OCI-LY3 (cell line): ENCODE results near the gene MPRIP.

ENCODE experiments used
- H2AFZ ChIP-seq: fragments of 200-600, 300-600 bp; shearing (Covaris generic); 2 replicates; pipeline ENCODE4 v1.6.0; 2014; ENCODE audit warnings: antibody characterized with exemption, low read depth, low read length
- H3K27ac ChIP-seq: fragments of 200-600, 300-600 bp; sonication (generic); 2 replicates; pipeline ENCODE4 v1.5.1; 2014; ENCODE audit warnings: mild to moderate bottlenecking, low read length, moderate library complexity, mixed read lengths
- H3K27me3 ChIP-seq: fragments of 200-600, 300-600 bp; sonication (generic); 2 replicates; pipeline ENCODE4 v1.6.1; 2014; ENCODE audit warnings: low read depth, low read length, mixed read lengths
- H3K36me3 ChIP-seq: fragments of 200-600, 300-600 bp; sonication (generic); replicated peaks from 2 replicates; pipeline ENCODE3; 2014; ENCODE audit warnings: low read depth, low read length, mixed read lengths
- H3K4me1 ChIP-seq: fragments of 300-600, 200-600 bp; sonication (generic); 2 replicates; pipeline ENCODE4 v1.6.1; 2014; ENCODE audit warnings: low read length, mixed read lengths
- H3K4me2 ChIP-seq: fragments of 200-600, 300-600 bp; sonication (generic); 2 replicates; pipeline ENCODE4 v1.6.1; 2014; ENCODE audit warnings: low read length, mixed read lengths
- H3K4me3 ChIP-seq: fragments of 300-600, 200-600 bp; sonication (generic); 2 replicates; pipeline ENCODE4 v1.5.1; 2014; ENCODE audit warnings: antibody characterized with exemption, mild to moderate bottlenecking, low read length, moderate library complexity
- H3K79me2 ChIP-seq: fragments of 300-600, 200-600 bp; shearing (Covaris generic); 2 replicates; pipeline ENCODE4 v1.6.1; 2014; ENCODE audit warnings: mild to moderate bottlenecking, low read length, mixed read lengths
- H3K9ac ChIP-seq: fragments of 300-600, 200-600 bp; shearing (Covaris generic); 2 replicates; pipeline ENCODE4 v1.6.0; 2014; ENCODE audit warnings: mild to moderate bottlenecking, low read length, moderate library complexity
- H3K9me3 ChIP-seq: fragments of 200-600, 300-600 bp; shearing (Covaris generic); 2 replicates; pipeline ENCODE4 v1.6.1; 2014; ENCODE audit warnings: low read length, mixed read lengths; ENCODE audit not compliant: insufficient read depth
- H4K20me1 ChIP-seq: fragments of 200-600, 300-600 bp; sonication (generic); 2 replicates; pipeline ENCODE4 v1.6.1; 2016; ENCODE audit warnings: low read length, mixed read lengths; ENCODE audit not compliant: insufficient read depth
- EZH2phosphoT487 ChIP-seq: fragments of 200-600 bp; shearing (Covaris generic); IDR thresholded peaks from 2 replicates; pipeline ENCODE4 v1.6.1; 2018; ENCODE audit warnings: antibody characterized with exemption, mixed run types, low read depth
- TF ChIP-seq, protein P1 (sequence below): fragments of 200-600, 300-600 bp; sonication (generic); IDR thresholded peaks from 2 replicates; pipeline ENCODE4 v1.5.1; 2014; ENCODE audit warnings: antibody characterized with exemption, low read length, low read depth

The MPRIP gene

GRCh38 chr17:17017343-17018014, 24.8 kb upstream of the MPRIP start:
- no peaks in the 10 kb centered on the region for H3K27me3 ChIP-seq
- H3K4me1 ChIP-seq: peaks cover 4% of the 10 kb centered on the region; the same call in 1 of the 2 replicates
- no peak overlapping the region for H3K9ac ChIP-seq
- no peak overlapping the region for H3K4me3 ChIP-seq
- H4K20me1 ChIP-seq: no peaks in the 10 kb centered on the region
- H3K79me2 ChIP-seq: no peaks in the 10 kb centered on the region
- no peaks in the 10 kb centered on the region for H3K36me3 ChIP-seq
- H3K4me2 ChIP-seq: no peak overlapping the region
- no peak overlapping the region for H2AFZ ChIP-seq
- no peak for TF ChIP-seq EZH2phosphoT487
- TF ChIP-seq, protein P1, sequence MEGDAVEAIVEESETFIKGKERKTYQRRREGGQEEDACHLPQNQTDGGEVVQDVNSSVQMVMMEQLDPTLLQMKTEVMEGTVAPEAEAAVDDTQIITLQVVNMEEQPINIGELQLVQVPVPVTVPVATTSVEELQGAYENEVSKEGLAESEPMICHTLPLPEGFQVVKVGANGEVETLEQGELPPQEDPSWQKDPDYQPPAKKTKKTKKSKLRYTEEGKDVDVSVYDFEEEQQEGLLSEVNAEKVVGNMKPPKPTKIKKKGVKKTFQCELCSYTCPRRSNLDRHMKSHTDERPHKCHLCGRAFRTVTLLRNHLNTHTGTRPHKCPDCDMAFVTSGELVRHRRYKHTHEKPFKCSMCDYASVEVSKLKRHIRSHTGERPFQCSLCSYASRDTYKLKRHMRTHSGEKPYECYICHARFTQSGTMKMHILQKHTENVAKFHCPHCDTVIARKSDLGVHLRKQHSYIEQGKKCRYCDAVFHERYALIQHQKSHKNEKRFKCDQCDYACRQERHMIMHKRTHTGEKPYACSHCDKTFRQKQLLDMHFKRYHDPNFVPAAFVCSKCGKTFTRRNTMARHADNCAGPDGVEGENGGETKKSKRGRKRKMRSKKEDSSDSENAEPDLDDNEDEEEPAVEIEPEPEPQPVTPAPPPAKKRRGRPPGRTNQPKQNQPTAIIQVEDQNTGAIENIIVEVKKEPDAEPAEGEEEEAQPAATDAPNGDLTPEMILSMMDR: no peak
- no peaks in the 10 kb centered on the region for H3K9me3 ChIP-seq
- H3K27ac ChIP-seq: no peak overlapping the region

DNA sequence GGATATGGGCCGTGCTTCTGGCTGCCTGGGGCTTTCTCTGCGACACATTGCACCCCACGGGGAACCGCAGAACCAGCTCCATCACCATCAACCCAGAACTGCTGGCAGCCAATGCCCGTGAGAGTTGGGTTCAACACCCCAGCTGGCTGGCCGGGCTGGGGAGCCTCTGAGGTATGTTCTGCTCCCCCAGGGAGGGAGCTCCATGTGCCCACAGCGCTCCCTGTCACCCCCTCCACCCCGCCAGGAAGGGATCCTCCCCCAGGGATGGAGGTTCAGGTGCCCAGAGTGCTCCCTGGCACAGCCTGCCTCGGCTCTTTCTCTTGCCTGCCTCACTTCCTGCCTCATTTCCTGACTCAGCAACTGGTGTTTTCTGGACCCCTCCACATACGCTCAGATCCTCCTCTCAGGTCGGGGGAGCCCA, 24.2 kb upstream of the MPRIP start:
- H2AFZ ChIP-seq: no peak overlapping the region
- no peaks in the 10 kb centered on the region for H4K20me1 ChIP-seq

DNA sequence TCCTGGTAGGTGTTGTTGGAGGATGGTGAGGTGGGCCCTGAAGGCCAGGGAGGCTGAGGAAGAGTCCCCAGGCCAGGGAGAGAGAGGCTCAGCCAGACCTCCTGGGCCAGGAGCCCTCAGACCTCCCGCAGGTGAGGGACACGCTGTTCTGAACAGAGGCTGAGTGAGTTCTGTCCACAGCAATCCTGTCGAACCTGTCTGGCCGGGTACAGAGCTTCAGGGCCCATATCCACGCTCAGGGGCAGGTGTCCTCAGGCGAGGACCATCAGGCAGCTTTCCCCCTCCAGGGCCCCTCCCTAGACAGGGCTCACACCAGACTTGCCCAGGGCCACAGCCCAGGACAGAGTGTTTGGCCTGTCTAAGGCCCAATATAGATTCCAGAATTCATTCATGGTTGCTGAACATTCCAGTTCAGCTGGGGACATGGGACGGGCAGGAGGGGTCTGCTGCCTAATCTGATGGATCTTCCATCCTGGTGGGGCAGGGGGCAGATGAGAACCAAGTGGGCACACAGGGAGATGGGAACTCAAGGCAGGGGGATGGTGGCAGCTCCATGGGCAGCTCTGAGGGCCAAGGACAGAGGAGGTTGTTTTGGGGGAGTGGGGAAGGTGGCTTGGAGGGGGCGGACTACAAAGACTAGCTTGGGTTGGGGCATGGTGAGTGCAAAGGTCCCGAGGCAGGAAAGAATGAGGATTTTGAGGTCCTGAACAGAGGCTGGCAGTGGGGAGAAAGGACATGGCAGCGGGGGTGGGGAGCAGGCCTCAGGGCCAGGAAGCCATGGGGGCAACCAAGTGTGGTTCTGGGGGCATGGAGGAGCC, 23.4 kb upstream of the MPRIP start:
- Histone ChIP-seq H4K20me1 (no peaks in the 10 kb centered on the region), H3K4me3 (no peak overlapping the region), H2AFZ (no peak overlapping the region), H3K4me1 (peaks cover 4% of the 10 kb centered on the region; the same call in 1 of the 2 replicates), H3K9ac (no peak overlapping the region), H3K27ac (no peak overlapping the region), H3K4me2 (no peak overlapping the region), H3K79me2 (no peaks in the 10 kb centered on the region), H3K27me3 (no peaks in the 10 kb centered on the region), H3K9me3 (no peaks in the 10 kb centered on the region), H3K36me3 (no peaks in the 10 kb centered on the region)
- TF ChIP-seq, protein P1: no peak
- no peak for TF ChIP-seq EZH2phosphoT487

More for the DNA sequence above, 24.2 kb upstream of the MPRIP start:
- Histone ChIP-seq H3K4me1 (peaks cover 4% of the 10 kb centered on the region; the same call in 1 of the 2 replicates), H3K9me3 (no peaks in the 10 kb centered on the region), H3K27ac (no peak overlapping the region), H3K4me2 (no peak overlapping the region), H3K79me2 (no peaks in the 10 kb centered on the region), H3K27me3 (no peaks in the 10 kb centered on the region), H3K4me3 (no peak overlapping the region), H3K9ac (no peak overlapping the region), H3K36me3 (no peaks in the 10 kb centered on the region)
- TF ChIP-seq, protein P1: no peak
- no peak for TF ChIP-seq EZH2phosphoT487

GRCh38 chr17:17019430-17019762, 22.9 kb upstream of the MPRIP start:
- Histone ChIP-seq H3K9me3 (no peaks in the 10 kb centered on the region), H4K20me1 (no peaks in the 10 kb centered on the region), H3K4me3 (no peak overlapping the region), H3K4me2 (no peak overlapping the region), H3K36me3 (no peaks in the 10 kb centered on the region), H3K4me1 (peaks cover 4% of the 10 kb centered on the region; the same call in 1 of the 2 replicates), H2AFZ (no peak overlapping the region), H3K27ac (no peak overlapping the region), H3K27me3 (no peaks in the 10 kb centered on the region), H3K79me2 (no peaks in the 10 kb centered on the region), H3K9ac (no peak overlapping the region)
- TF ChIP-seq, protein P1: no peak
- no peak for TF ChIP-seq EZH2phosphoT487
